ENCODE data around the gene FKBP4.

The FKBP4 gene

GRCh38 chr12:2773199-2773875 lies 21.4 kb upstream of the FKBP4 start:
- no peak for TF ChIP-seq GABPA (IDR thresholded peaks at IDR 0.05; ENCODE audit: low read depth)
- TF ChIP-seq REST (IDR thresholded peaks at IDR 0.05; ENCODE audit: insufficient replicate concordance, low read depth), result no peak
- TF ChIP-seq POLR2AphosphoS5 (IDR thresholded peaks at IDR 0.05; ENCODE audit: low read depth), result no peak
- TF ChIP-seq SPI1 (IDR thresholded peaks at IDR 0.05; ENCODE audit: borderline replicate concordance, low read depth), result no peak
- no peak for TF ChIP-seq CTCF (IDR thresholded peaks at IDR 0.05; ENCODE audit: insufficient read depth, low read length)
- Histone ChIP-seq H3K27ac (replicated peaks) (no peak overlapping the region), H3K27me3 (ENCODE audit: insufficient read depth, poor library complexity, severe bottlenecking) (peaks cover 2% of the 10 kb centered on the region), H3K4me3 (replicated peaks; ENCODE audit: insufficient read depth, low read length) (no peak overlapping the region)
- DNase-seq (ENCODE audit: low read depth in 1 of 2, low spot score in 1 of 2), result no peak

- DNase-seq (ENCODE audit: low read depth in 1 of 2, low spot score in 1 of 2), result no peak
- no peak overlapping the region for H3K27ac ChIP-seq (replicated peaks)
- H3K4me3 ChIP-seq (replicated peaks; ENCODE audit: insufficient read depth, low read length), result no peak overlapping the region
- TF ChIP-seq GABPA (IDR thresholded peaks at IDR 0.05; ENCODE audit: low read depth), result no peak
- TF ChIP-seq CTCF (IDR thresholded peaks at IDR 0.05; ENCODE audit: insufficient read depth, low read length), result no peak
- no peak for TF ChIP-seq SPI1 (IDR thresholded peaks at IDR 0.05; ENCODE audit: borderline replicate concordance, low read depth)
- TF ChIP-seq REST (IDR thresholded peaks at IDR 0.05; ENCODE audit: insufficient replicate concordance, low read depth), result no peak
- TF ChIP-seq POLR2AphosphoS5 (IDR thresholded peaks at IDR 0.05; ENCODE audit: low read depth), result no peak
- peaks cover 2% of the 10 kb centered on the region for H3K27me3 ChIP-seq (ENCODE audit: insufficient read depth, poor library complexity, severe bottlenecking)
Observed at GRCh38 chr12:2775431-2775830, 19.3 kb upstream of the FKBP4 start.

DNA sequence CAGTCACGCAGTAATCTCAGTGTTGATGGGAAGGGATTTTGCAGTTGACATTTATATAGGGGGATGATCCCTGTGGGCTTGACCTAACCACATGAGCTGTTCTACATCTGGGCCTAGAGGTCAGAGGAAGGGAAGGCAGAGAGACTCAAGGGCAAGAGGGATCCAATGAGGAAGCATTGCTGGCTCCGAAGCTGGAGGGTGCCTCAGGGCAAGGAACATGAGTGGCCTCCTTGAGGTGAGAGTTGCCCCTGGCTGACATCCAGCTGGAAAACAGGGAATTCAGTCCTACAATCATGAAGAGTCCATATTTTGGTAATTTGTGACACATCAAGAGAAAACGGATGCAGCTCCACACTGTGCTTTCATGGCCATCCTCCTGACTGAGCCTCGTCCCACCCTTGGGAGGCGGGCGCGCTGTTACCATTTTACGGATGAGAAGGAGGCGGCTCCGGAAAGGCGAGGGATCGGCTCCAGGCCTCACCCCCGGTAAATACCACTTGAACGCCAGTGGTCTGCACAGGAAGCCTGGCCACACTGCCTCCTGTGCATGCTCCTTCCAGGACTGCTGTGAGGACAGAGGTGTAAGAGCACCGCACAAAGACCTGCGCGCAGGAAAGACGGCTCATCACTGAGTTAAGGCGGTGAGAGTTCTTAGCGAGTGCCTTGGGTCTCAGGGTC lies 18.5 kb upstream of the FKBP4 start:
- no peak for DNase-seq (ENCODE audit: low read depth in 1 of 2, low spot score in 1 of 2)
- Histone ChIP-seq H3K27me3 (ENCODE audit: insufficient read depth, poor library complexity, severe bottlenecking) (peaks cover 2% of the 10 kb centered on the region), H3K27ac (replicated peaks) (no peak overlapping the region), H3K4me3 (replicated peaks; ENCODE audit: insufficient read depth, low read length) (no peak overlapping the region)
- TF ChIP-seq CTCF (IDR thresholded peaks at IDR 0.05; ENCODE audit: insufficient read depth, low read length) (no peak), GABPA (IDR thresholded peaks at IDR 0.05; ENCODE audit: low read depth) (no peak), SPI1 (IDR thresholded peaks at IDR 0.05; ENCODE audit: borderline replicate concordance, low read depth) (no peak), REST (IDR thresholded peaks at IDR 0.05; ENCODE audit: insufficient replicate concordance, low read depth) (no peak), POLR2AphosphoS5 (IDR thresholded peaks at IDR 0.05; ENCODE audit: low read depth) (no peak)

Measured in HL-60 (cell line).